Measurements from ENCODE around the gene OTUD5.

- no peak for TF ChIP-seq POLR2AphosphoS5 (IDR thresholded peaks at IDR 0.05; ENCODE audit: insufficient read depth in 1 of 2, low read depth in 1 of 2)
- no peak for TF ChIP-seq CTCF (IDR thresholded peaks at IDR 0.05)
- TF ChIP-seq POLR2A (IDR thresholded peaks at IDR 0.05), result no peak
These were observed 32.1 kb upstream of the OTUD5 start for GRCh38 chrX:48989483-48989882.
